WERI-Rb-1 (cell line): ENCODE results near the gene RADX.

Experiments used
- DNase-seq: peaks from one replicate; pipeline ENCODE4 v3.0.0-alpha.2; 2020
- H3K27ac ChIP-seq: fragments of 250-450 bp; sonication (Bioruptor Pico); 2 replicates; pipeline ENCODE4 v1.5.1; 2020; ENCODE audit warnings: mild to moderate bottlenecking, moderate library complexity
- H3K27me3 ChIP-seq: fragments of 250-450 bp; sonication (Bioruptor Pico); 2 replicates; pipeline ENCODE4 v1.5.1; 2021; ENCODE audit warnings: mild to moderate bottlenecking, low read depth, moderate library complexity; ENCODE audit not compliant: insufficient read depth, severe bottlenecking
- H3K36me3 ChIP-seq: fragments of 250-450 bp; sonication (Bioruptor Pico); 2 replicates; pipeline ENCODE4 v1.5.1; 2020; ENCODE audit warnings: mild to moderate bottlenecking, moderate library complexity
- H3K4me3 ChIP-seq: 2 replicates; pipeline ENCODE4 v1.5.1; 2011; ENCODE audit warnings: low read depth, mild to moderate bottlenecking, control low read depth, low read length
- H3K9me3 ChIP-seq: fragments of 250-450 bp; sonication (Bioruptor Pico); 2 replicates; pipeline ENCODE4 v1.5.1; 2021; ENCODE audit warnings: mild to moderate bottlenecking, moderate library complexity; ENCODE audit not compliant: severe bottlenecking
- CTCF ChIP-seq: IDR thresholded peaks from 2 replicates; pipeline ENCODE4 v1.5.1; 2011; ENCODE audit warnings: low read depth, mild to moderate bottlenecking, control low read depth, inconsistent platforms, low read length

Gene RADX

DNA sequence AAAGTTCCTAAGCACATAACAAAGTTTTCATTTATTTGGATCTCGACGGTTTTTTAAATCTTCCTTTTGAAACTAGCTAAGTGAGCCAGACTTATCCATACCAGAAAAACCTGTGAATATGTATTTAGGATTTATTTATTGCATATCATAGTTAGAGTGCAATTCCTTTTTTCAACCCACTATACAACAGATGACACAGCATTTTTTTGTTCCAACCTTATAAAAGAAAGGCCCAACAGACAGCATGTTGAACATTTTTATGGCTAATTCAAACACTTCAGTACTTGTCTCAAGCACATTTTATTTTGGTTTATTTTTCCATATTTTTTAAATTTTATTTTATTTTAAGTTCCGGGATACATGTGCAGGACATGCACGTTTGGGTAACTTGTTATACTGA, 99.6 kb downstream of the RADX start:
- no peak for DNase-seq

DNA sequence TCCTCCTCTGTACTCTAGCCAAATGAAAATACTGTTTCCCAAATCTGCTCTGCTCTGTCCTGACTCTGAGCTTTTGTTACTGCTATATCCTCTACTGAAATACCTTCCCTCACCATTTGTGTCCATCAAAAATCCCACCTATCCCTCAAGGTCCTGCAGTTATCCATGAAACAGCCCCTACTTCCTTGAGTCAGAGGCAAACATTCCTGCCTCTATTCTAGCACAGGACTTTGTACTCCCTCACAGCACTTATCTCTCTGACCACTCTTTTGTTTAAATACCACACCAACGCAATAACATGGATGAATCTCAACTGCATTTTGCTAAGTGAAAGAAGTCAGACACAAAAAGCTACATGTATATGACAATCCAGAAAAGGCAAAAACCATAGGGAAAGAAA, 104.2 kb downstream of the RADX start:
- H3K4me3 ChIP-seq = no peak overlapping the region
- no peaks in the 10 kb centered on the region for H3K9me3 ChIP-seq
- TF ChIP-seq CTCF = no peak
- H3K27me3 ChIP-seq = peaks cover 70% of the 10 kb centered on the region
- no peak for DNase-seq
- H3K36me3 ChIP-seq = no peaks in the 10 kb centered on the region
- H3K27ac ChIP-seq = no peak overlapping the region

More for the DNA sequence above, 99.6 kb downstream of the RADX start:
- no peak for TF ChIP-seq CTCF
- Histone ChIP-seq H3K36me3 (no peaks in the 10 kb centered on the region), H3K4me3 (no peak overlapping the region), H3K27me3 (peaks cover 55% of the 10 kb centered on the region), H3K27ac (no peak overlapping the region), H3K9me3 (no peaks in the 10 kb centered on the region)

DNA sequence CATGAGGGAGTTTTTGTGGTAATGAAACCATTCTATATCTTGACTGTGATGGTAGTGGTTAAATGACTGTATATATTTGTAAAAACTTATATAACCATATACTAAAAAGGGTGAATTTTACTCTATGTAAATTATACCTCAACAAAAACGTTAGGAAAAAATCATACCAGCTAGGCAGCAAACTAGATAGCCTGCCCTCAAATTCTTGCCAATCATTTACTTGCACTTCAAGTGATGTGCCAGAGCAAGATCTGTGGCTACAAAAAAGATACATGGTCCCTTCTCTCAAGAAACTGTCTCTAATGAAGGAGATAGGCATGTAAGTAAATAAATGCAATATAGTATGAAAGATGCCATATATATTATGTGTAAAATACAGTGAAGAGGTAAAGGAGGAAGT, 104.7 kb downstream of the RADX start:
- Histone ChIP-seq H3K9me3 (no peaks in the 10 kb centered on the region), H3K27me3 (peaks cover 65% of the 10 kb centered on the region), H3K4me3 (no peak overlapping the region), H3K36me3 (no peaks in the 10 kb centered on the region), H3K27ac (no peak overlapping the region)
- no peak for DNase-seq
- no peak for TF ChIP-seq CTCF

GRCh38 chrX:106718709-106719108, 106.9 kb downstream of the RADX start:
- DNase-seq = no peak
- TF ChIP-seq CTCF = no peak
- Histone ChIP-seq H3K36me3 (no peaks in the 10 kb centered on the region), H3K9me3 (no peaks in the 10 kb centered on the region), H3K27ac (no peak overlapping the region), H3K27me3 (peaks cover 57% of the 10 kb centered on the region), H3K4me3 (no peak overlapping the region)

GRCh38 chrX:106725931-106726330, 114.2 kb downstream of the RADX start:
- H3K36me3 ChIP-seq = no peaks in the 10 kb centered on the region
- H3K9me3 ChIP-seq = no peaks in the 10 kb centered on the region
- no peak overlapping the region for H3K27ac ChIP-seq
- TF ChIP-seq CTCF = no peak
- peaks cover 69% of the 10 kb centered on the region for H3K27me3 ChIP-seq
- DNase-seq = no peak
- no peak overlapping the region for H3K4me3 ChIP-seq
